Astrocyte of the cerebellum (primary cell): ENCODE results near the gene ITPRIPL1.
A peak's percentile ranks its signal among the peaks of the same experiment; 100 is the strongest.
"Not testable (repeated sequence)": the region's sequence is repeated elsewhere in the genome, so short reads cannot be mapped to it uniquely, and the experiment has no call there.

Experiments
- DNase-seq: peaks from one replicate; pipeline ENCODE4 v3.0.0-alpha.2; 2011; ENCODE audit warnings: low read depth
- H3K4me3 ChIP-seq: 2 replicates; pipeline ENCODE4 v1.5.1; 2011; ENCODE audit warnings: mild to moderate bottlenecking, low read depth, low read length, moderate library complexity
- CTCF ChIP-seq: IDR thresholded peaks from 2 replicates; pipeline ENCODE4 v1.5.1; 2012; ENCODE audit warnings: low read length, low read depth, moderate library complexity, mild to moderate bottlenecking; ENCODE audit errors: missing control alignments
- in situ Hi-C: cut with HindIII; loops from 2 replicates; pipeline ENCODE4 v1.10.0; 2017; ENCODE audit warnings: low sequenced_read_pairs

Gene ITPRIPL1, protein sequence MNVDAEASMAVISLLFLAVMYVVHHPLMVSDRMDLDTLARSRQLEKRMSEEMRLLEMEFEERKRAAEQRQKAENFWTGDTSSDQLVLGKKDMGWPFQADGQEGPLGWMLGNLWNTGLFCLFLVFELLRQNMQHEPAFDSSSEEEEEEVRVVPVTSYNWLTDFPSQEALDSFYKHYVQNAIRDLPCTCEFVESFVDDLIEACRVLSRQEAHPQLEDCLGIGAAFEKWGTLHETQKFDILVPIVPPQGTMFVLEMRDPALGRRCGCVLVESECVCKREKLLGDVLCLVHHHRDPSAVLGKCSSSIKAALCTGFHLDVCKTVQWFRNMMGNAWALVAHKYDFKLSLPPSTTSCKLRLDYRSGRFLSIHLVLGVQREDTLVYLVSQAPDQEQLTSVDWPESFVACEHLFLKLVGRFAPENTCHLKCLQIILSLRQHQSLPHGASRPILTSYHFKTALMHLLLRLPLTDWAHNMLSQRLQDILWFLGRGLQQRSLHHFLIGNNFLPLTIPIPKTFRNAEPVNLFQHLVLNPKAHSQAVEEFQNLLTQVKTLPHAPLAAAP

DNA sequence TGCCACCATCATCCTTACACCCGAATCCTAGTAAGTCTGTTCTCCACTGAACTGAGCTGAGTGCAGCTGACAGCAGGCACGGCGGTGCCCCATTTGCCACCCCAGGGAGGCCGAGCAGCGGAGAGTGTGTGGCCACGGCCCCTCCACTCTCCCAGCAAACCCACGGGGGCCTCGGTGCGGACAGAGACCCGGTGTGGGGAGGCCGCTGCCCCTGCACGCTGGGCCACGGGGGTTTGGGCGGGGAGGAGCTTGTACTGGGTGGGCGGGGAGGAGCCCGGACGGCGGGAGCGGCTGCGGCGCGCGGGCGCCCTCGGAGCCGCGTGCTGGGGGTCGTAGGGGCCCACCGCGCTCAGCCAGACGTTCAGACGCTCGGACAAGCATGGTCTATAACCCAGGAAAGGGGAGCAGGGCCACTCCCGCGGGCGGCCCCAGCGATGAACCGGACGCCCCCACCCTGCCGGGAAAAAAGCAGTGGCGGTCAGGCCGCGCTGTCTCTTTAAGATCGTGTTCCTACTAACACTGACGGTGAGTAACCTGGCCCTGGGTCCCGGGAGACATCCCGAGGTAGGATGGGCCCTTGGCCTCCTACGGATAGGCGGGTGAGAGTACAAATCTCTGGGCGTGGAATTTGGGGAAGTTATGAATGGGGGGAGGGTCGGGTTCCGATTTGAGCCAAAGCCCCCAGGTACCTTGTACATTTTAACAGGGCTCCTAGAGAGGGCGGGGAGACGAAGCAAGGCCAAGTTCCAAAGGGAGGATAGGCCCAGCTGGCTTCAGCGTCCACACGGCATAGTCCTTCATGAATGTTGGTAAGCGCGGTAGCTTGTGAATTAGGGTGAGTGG, at the start of gene ITPRIPL1:
Gene ITPRIPL1 (plus strand): TSS at position 277 of the 843 bp plus-strand sequence. CDS start 523 bp downstream, at position 800.
- in situ Hi-C loops: no loop called here
- DNase-seq: no peak
- no peak for TF ChIP-seq CTCF
- H3K4me3 ChIP-seq: peak within 1 kb of the TSS; percentile 56

DNA sequence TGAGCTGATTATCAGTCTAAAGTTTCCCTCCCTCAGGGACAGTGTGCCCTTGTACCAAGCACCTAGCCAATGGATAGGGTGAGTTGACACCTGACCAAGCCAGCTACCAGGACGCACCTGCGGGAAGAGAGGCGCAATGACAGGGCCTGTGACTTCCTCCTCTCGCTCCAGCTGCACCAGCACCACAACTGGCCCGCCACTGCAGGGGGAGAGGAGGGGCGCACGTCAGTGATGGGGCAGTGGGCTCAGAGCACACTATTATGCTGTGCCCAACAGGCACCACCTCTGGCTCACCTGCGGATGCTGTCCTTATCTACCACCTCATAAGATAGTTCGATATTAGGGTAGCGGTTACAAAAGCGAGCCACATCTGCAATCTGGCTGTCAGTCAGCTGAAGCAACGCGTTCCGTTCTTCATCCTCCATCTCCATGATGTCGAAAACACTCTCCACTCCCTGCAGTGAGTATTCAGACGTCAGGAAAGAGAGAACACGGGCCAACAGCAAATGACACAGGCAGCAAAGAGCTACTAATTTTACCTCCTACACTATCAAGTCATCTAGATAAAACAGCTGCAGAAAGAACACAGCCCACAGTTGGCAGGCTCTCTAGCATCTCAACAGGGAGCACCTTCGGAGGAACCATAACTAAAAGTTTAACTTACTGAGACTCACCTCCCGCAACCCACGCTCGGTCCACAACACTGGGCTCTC, 48.2 kb upstream of the ITPRIPL1 start:
- TF ChIP-seq CTCF: no peak
- no peak for DNase-seq

GRCh38 chr2:96287273-96287856, 37.8 kb upstream of the ITPRIPL1 start:
- no peak for TF ChIP-seq CTCF
- in situ Hi-C loops: loop anchor here (25.0 kb wide), 1 partner anchor 250 kb away; the partner anchor contains the start of gene ARID5A
- no peak overlapping the region for H3K4me3 ChIP-seq
- DNase-seq: no peak

More for the DNA sequence above, 48.2 kb upstream of the ITPRIPL1 start:
- no peak overlapping the region for H3K4me3 ChIP-seq
- in situ Hi-C loops: loop anchor here (25.0 kb wide), 1 partner anchor 260 kb away; the partner anchor contains the start of gene ARID5A

DNA sequence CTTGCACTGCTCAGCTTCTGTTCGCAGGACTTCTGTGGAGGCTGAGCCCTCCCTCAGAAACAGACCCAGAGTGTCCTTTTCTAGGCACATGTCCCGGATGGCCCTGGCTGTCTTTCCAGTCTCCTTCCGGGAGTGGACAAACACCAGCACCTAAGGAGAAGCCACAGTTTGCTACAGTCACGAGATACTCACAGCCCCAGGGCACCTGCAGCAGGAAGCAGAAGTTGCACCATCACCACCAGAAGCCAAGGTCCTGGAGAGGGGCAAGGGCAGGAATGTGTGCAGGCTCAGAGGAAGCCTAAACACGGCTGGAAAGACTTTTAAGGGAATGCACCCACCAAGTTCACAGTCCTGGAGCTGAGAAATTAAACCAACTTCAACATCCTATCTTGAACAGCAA, 33.4 kb upstream of the ITPRIPL1 start:
- no peak overlapping the region for H3K4me3 ChIP-seq
- DNase-seq: no peak
- TF ChIP-seq CTCF: no peak
- in situ Hi-C loops: loop anchor here (25.0 kb wide), 1 partner anchor 246 kb away; the partner anchor contains the start of gene ARID5A

DNA sequence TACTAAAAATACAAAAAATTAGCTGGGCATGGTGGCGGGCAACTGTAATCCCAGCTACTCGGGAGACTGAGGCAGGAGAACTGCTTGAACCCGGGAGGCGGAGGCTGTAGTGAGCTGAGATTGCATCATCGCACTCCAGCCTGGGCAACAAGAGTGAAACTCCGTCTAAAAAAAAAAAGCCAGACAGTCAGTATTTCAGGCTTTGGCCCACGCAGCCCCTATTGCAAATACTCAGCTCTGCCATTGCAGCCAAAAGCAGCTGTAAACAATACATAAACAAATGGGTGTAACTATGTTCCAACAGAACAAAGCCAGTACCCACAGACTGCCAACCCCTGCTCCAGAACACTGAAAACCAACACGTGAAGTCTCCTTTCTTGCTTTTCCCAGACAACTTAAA, 30.8 kb upstream of the ITPRIPL1 start:
- H3K4me3 ChIP-seq, DNase-seq: not testable (repeated sequence)
- in situ Hi-C loops: loop anchor here (25.0 kb wide), 1 partner anchor 243 kb away; the partner anchor contains the start of gene ARID5A

DNA sequence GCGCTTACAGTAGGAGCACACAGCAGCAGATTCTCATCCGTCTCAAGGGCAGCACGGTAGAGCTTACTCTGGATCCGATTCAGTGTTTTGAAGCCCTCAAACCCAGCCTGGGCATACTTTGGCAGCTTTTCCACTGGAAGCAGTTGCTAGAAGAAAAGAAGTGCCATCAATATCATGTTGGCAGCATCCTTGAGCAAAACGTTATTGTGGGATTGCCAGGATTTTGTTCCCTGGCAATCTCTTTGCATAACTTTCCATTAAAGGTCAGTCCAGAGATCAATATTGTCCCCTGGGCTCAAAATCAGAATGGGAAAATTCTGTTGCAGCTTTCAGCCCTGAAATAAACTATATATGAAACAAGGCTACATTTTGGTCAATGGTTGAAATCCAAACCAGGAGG, 28.2 kb upstream of the ITPRIPL1 start:
- no peak overlapping the region for H3K4me3 ChIP-seq
- in situ Hi-C loops: loop anchor here (25.0 kb wide), 1 partner anchor 240 kb away; the partner anchor contains the start of gene ARID5A
- TF ChIP-seq CTCF: no peak
- DNase-seq: no peak
